HG03039 (cell line): Measurements from ENCODE around the gene PHLDA2.

ENCODE experiments used
- ATAC-seq: cut with Tn5 transposase; IDR thresholded peaks from one replicate; pipeline ENCODE4 v1.9.1; 2021; ENCODE audit warnings: mild to moderate bottlenecking, moderate library complexity; ENCODE audit not compliant: unreplicated experiment

The PHLDA2 gene

DNA sequence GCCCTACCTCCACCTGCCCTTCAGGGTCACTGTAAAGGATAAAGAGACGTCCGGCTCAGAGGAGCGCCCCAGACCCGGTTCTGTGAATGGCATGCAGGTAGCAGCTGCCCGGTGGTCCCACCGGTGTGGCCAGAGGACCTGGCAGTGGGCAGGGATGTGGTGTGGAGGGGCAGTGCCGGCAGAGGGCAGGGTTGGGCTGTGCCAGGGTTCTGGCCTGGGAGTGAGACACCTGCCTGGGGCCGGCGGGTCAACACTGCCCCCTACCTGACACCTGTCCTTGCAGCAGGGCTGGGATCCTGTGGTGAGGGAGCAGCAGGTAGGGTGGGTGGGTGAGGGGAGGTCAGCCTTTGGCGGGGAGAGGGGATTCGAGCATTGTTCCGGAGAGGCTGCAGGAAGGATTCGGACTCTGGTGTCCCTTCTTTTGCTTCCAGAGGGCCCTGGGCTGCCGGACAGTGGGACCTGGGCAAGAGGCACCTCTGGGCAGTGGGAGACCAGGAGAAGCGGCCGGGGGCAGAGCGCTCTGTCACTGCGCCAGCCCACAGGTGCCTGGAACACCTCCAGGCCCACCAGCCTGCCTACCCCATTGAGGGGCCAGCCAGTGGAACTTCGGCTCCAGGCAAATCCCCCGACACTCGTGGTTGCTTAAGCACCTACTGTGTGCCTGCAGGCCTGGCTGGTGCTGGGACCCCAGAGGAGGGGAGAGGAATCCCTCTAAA is 1.6 kb upstream of the PHLDA2 start:
- ATAC-seq: no peak

GRCh38 chr11:2929950-2930703 is 907 bp upstream of the PHLDA2 start:
- no peak for ATAC-seq

DNA sequence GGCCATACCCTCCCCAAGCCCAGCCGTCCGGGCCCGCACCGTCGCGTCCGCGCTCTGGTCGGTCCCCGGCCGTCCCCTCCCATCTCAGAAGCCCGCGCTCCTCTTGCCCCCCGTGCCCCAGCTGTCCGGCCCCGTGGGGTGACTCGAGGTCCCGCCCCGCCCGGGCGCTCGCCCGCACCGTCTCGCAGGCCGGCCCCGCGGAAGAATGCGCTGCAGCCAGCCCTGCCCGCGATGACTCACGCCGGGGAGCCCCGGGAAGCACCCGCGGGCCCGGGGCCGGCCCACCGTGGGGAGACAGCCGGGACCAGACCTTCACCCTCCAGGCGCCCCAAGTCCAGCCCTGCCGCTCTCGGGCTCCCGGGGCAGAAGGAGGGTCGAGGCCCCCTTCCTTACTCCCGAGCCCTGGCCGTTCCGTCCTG is 320 bp upstream of the PHLDA2 start:
- ATAC-seq: no peak

- no peak for ATAC-seq
These were observed 1.2 kb downstream of the PHLDA2 start for GRCh38 chr11:2927851-2928604.

- ATAC-seq: no peak
These were observed 2.0 kb downstream of the PHLDA2 start for GRCh38 chr11:2927121-2927800.

DNA sequence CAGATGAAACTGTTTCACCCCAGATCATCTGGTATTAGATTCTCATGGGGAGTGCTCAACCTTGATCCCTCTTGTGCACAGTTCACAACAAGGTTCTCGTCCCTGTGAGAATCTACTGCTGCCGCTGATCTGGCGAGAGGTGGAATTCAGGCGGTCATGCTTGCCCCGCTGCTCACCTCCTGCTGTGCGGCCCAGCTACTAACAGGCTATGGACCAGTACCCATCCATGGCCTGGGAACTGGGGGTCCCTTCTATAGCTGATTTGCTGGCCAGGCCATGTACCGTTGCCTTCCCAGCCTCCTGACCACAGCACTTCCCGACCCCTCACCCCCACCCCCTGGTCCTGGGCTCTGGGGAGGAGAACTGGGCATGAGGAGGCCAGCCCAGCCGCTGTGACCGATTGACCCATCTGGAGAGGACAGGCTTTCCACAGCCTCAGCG is 2.6 kb downstream of the PHLDA2 start:
- no peak for ATAC-seq

- no peak for ATAC-seq
These were observed 4.2 kb downstream of the PHLDA2 start for GRCh38 chr11:2924821-2925675.

DNA sequence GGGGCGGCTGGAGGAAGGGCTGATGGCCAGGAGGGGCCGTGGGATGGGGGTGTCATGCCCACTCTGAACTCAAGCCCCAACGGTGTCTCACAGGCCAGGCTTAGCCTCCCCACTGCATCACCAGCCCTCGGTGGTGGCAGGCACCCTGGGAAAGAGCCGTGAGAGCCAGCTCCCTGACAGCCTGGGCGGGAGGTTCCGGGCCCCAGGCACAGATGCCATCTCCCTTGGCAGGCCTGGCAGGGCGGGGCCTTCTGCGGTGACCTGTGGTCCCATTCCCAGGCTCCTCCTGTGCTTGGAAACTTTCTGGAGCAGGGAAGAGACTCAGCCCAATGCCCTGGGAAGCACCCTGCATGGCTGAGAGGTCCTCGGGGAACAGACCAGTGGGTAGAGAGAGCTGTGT is 4.8 kb downstream of the PHLDA2 start:
- ATAC-seq: no peak

GRCh38 chr11:2923446-2924375 is 5.5 kb downstream of the PHLDA2 start:
- ATAC-seq: no peak

- no peak for ATAC-seq
These were observed 6.6 kb downstream of the PHLDA2 start for GRCh38 chr11:2922655-2923054.

DNA sequence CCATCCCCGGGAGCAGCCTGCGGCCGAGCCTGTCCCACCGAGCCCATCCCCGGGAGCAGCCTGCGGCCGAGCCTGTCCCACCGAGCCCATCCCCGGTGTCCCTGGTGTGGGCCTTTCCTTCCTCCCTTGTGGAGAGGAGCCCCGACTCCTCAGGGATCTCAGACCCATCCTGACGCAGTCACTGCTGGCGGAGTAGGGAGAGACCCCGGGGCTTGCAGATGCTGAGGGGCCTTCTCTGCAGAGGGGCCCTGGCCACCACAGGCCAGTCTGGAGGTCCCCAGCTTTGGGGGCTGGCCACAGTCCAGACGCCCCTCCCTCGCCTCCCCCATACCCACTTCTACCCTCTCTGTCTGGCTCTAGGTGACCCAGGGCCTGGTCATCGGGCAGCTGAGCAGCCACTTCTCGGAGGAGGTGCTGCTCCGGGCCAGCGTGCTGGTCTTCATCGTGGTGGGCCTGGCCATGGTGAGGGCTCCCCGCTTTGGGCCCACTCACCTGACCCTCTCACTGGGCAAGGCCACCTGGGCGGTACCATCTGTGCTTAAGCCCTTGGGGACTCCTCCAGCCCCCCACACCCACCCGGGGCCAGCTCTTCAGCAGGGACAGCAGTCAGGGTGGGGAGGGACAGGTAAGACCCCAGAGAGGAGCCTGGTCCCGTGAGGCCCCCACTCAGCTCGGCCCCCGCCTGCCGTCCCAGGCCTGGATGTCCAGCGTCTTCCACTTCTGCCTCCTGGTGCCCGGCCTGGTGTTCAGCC is 7.3 kb downstream of the PHLDA2 start:
- no peak for ATAC-seq

DNA sequence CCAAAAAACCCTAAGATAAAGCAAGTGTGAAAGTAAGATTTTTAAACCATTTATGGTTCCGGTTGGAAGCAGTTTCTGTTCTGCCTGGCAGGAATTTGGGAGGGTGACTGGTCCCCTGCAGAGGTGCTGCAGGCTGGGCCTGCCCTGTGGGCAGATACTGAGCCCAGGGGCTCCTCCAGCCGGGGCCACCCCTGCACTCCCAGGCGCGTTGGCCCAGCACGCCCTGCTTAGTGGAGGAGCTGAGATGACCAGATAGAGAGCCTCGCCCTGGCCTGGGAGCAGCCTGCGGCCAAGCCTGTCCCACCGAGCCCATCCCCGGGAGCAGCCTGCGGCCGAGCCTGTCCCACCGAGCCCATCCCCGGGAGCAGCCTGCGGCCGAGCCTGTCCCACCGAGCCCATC is 8.0 kb downstream of the PHLDA2 start:
- no peak for ATAC-seq

DNA sequence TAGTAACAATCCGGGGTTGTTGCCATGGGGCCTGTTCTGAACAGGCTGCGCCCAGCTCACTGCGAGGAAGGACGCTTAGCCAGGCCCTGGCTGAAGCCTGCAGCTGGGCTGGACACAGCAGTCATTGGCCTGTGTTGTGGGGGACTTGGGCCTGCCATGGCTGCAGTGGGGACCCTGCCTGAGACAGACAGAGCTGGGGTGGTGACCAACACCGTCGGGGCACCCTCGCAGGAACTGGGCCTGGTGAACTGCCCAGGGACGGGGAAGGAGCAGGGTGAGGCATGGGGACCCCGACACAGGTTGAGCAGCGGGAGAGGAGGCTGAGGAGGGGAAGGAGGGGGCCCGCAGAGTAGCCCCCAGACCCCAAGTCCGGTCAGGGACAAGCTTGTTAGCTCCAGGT is 8.9 kb downstream of the PHLDA2 start:
- ATAC-seq: no peak

DNA sequence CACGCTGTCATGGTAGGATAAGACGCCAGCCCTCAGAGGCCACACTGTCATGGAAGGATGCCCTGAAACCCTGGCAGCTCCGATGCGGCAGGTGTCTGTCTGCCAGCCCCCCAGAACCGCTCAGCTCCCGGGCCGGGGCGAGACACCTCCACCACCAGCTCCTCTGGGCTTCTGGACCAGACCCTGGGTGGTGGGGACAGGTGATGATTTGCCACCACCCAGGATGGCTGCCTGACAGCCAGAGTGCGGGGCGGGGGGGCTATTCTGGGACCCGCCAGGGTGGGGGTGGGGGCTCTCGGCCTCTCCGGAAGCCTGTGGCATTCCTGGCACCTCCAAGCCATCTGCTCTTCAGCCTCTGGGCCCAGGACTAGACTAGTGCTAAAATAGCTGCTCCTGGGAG is 9.4 kb downstream of the PHLDA2 start:
- ATAC-seq: no peak

DNA sequence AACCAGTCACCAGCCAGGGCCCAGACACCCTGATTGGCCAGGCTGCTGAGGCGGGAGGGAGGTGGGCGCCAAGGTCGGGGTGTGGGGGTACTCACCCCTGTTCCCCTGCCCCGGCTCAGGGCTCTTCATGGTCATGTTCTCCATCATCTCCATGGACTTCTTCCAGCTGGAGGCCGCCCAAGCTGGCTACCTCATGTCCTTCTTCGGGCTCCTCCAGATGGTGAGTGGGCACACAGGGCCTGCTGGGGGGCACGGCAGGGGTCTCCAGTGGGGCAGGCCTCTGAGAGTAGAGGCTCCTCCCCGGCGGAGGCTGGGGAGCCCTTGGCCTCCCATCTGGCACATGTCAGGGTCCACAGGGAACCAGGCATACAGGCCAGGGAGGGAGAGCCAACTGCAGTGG is 10.0 kb downstream of the PHLDA2 start:
- ATAC-seq: no peak

DNA sequence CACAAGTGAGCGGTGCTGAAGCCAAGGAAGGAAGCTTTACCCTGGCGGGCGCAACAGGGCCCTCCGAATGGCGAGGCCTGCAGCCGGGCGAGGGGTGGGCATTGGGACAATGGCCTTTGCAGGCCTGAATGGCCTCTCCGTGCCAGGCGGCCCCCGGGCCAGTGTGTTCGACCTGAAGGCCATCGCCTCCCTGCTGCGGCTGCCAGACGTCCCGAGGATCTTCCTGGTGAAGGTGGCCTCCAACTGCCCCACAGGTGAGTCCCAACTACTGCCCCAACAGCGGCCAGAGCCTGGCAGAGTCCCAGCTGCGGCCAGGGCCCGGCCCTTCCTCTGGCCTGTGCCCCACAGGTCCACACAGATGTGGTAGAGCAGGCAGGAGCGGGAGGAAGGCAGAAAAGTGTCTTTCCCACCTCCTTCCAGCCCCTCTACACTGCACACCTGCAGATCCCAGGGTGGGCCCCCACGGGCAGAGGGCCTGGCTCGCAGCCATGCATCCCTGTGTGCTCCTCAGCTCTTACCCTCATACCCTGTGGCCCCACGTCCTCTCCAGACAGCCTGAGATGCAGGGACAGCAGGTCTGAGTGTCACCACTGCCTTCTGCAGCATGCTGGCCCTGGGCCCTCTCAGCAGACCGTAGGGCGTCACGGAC is 11.3 kb downstream of the PHLDA2 start:
- no peak for ATAC-seq

DNA sequence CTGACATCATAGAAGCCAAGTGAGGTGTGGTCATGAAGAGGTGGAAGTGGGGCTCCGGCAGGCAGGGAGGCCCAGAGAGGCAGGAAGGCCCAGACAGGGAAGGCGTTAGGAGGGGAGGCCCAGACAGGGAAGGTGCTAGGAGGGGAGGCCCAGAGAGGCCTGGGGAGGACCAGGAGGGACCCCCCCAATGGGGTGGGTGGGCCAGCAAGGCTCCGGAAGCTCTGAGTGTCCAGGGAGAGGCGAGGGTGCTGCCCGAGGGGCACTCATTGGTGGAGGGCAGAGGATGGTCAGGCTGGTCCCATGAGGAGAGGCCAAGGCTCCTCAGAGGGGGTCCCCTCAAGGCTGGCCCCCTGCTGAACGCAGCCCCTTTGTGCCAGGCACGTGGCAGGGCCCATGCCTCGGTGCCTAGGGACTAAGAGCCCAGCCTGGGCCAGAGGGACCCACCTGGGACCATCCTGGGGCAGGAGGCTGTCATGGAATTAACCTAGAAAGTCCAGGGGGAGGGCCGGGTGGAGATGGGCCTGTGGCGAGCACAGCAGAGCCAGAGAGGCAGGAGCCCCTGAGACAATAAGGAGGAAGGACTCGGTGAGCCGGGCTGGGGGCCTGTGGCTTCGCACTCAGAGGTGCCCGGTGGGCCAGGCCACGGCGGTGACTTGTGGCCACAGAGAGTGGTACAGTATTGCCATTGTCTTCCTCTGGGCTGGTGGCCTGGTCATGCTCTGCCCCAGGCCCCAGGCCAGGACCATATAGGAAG is 12.2 kb downstream of the PHLDA2 start:
- ATAC-seq: no peak
